HG03439 (cell line): Measurements from ENCODE around the gene SERPIND1.
"Not testable (repeated sequence)": the region's sequence is repeated elsewhere in the genome, so short reads cannot be mapped to it uniquely, and the experiment has no call there.

Experiments used
- ATAC-seq: cut with Tn5 transposase; IDR thresholded peaks from one replicate; pipeline ENCODE4 v1.9.1; 2021; ENCODE audit warnings: mild to moderate bottlenecking, moderate library complexity; ENCODE audit not compliant: unreplicated experiment

The SERPIND1 gene

DNA sequence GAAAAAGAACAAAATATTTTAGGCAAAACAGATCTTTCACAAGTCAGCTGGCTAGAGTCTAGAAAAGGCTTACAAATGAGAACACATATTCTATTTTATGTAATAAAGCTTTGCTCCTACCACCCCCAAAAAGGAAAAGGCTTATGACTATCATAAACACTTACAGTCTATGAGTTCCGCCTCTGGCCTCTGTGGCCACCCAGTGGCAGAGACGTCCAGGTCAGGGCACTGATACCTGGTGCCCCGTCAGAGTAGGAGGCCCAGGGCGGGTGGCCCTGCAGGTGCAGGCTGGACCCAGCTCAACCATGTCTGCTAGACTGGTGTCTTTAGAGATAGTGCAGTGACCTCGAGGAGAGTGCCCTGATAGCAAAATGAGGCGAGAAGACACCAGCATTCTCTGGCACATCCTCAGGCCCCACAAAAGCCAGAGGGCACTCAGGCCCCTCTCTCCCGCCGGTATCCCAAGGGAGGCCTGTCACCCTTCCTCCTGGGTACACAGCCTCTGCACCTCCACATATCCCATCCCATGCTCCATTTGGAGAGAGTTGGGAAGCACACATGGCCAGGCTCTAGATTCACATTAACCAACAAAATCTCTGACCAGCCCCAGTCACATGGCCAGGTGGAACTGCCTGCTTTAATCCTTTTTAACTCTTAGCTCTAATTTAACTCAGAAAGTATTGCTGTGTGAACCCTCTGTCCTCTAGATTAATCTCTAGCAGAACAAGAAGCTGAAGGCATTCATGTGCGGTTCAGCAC is 27.3 kb upstream of the SERPIND1 start:
- no peak for ATAC-seq

- ATAC-seq: no peak
Measured at GRCh38 chr22:20747223-20747622, 26.7 kb upstream of the SERPIND1 start.

DNA sequence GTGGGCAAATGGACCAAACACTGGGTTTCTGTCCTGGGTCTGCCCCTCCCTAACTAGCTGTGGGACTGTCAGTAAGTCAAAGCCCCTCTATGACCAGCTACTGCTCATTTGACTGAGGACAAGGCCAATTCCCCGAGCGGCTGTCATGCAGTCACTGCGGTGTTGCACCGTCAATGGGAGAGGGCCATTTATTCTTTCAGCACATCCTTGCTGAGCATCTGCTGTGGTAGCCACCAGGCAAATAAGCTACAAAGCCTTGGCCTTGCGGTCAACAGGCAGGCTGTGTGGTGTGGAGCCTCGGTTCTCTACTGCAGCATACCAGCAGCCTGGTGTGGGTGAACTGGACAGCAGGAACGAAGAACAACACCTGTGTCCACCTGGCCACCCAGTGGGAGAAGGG is 25.8 kb upstream of the SERPIND1 start:
- ATAC-seq: no peak

DNA sequence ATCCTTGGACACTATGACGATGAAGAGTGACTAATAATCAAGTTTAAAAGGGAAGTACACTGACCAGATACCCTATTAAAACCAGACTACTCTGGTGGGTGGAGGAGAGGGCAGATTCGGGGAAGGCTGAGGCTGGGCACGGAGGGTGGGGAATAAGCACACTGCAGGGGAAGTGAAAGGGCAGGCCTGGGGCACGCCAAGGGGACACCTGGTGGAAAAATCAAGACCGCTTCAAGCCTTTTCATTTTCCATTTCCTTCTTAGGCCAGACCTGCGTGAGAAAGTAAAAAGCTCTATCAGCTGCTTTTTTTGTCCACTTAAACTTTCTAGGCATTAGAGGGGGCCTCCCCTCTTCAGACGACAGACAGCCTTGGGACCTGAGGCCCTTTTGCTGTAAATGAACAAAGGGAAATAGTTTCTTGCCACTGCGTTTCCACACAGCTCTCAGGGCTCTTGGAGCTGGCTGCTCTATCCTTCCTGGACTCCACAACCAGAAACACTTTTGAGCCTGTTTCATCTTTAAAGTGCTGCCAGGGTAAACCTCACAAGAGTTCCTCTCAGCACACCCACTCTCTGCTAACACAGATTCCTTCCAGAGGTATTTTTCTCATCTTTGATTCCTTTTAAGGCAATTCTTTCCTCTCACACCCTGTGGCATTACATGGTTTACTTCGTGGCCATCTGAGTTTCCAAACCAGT is 25.0 kb upstream of the SERPIND1 start:
- ATAC-seq: peak; percentile 61

DNA sequence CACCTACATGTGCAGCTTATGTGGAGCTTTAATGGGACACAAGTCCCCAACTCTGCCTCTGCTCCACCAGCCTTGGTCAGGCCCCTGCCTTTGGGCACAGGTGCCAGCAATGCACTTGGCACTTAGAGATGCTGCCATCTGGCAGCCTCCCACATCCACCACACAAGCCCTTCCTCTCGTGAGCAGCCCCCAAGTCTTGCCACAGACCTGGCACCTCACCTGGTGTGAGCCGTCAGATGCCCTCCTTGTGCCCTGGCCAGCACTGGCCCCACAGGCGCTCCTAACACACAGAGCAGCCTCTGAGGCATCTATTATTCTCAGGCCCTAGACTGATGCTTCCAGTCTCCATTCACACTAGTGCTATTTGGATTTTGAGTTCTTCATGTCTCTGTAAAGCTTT is 24.5 kb upstream of the SERPIND1 start:
- no peak for ATAC-seq

- ATAC-seq: no peak
Measured at GRCh38 chr22:20750461-20751184, 23.3 kb upstream of the SERPIND1 start.

DNA sequence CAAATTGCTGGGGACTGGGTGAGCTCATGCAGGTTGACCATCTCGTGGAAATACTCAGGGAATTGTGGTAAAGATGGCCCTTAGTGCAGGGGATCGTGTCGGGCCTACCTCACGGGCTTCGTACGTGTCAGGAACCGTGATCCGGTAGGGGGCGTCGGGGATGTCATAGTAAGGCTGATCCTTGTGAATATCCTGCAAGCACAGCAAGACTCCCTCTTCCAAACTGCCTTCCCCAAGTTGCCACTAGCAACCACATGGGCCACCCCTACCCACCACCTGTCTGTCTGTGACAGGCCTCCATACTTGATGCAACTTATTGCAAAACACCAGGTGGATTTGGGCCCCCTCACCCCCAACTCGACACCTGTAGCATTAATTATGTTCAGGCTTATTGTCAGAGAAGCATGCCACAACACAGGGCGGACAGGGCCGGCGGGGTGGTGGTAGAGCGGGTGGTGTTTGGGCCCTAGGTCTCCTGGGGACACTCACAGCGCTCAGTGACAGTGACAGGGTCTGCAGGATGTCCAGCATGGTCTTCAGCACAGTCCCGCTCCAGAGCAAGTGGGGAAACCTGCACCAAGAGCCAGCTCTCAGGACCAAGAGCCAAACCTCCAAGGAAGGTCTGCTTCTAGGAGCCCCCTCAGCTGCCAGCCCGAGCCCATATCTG is 22.6 kb upstream of the SERPIND1 start:
- ATAC-seq: no peak

DNA sequence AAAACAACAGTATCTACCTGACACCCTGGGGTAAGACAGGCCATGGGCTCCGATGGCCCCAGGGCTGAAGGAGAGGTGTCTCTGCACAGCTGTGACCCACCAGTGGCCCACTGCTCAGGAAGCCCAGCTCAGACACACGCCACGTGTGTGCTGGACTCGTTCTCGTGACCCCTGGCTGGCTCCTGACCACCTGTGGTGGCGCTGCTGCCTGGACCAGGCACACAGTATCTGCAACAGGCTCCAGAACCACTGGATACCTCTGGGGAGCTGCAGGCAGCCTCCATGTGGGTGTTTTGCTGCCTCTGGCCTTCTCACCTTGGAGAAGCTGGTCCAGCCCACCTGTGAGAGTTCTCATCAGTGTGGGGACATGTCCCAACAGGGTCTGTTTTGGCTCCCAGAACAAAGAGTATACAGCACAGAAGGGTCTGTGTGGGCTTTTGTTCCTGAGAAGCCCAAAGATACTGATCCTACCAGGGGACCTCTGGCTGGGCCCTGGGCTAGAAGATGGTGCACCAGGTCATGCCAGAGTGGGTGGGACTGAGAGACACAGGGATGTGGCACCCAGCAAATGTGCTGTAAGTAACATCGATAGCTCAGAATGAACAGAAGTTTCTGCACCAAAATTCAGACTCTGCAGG is 21.7 kb upstream of the SERPIND1 start:
- no peak for ATAC-seq

DNA sequence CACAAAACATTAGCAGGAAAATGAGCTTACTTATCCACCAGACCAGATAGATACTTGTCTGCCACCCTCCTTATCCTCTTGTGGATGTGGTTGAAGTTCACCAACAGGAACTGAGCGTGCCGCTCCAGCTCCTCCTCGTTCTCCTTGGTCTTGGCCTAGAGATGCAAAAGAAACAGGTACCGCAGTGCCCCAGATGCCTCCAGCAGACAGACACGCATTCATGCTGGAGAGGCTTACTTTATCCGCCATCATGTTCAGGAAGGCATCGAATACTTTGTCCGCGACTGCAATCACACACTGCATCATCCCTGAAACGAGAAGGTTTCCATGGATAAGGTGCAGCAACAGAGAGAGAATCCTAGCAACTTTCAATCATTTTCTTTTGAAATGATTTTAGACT is 21.0 kb upstream of the SERPIND1 start:
- ATAC-seq: no peak

- ATAC-seq: no peak
Measured at GRCh38 chr22:20756846-20757245, 17.1 kb upstream of the SERPIND1 start.

DNA sequence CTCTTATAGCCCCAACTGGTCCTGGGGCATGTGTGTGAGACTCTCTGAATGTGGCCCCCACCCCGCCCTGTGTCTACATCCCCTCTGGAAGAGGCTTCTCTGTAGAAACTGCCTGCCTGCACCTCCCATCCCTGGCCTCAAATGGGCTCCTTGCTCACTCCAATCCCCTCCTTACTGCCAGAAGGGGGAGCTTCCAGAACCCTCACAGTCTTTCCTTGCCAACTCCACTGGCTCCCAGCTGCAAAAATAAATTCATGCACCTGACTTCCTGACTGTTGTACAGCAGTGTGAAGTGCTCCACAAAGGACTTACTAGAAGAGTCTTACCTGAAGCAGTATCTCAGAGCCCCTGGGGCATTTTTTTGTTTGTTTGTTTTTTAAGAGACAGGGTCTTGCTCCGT is 15.2 kb upstream of the SERPIND1 start:
- ATAC-seq: no peak

- no peak for ATAC-seq
Measured at GRCh38 chr22:20760084-20760483, 13.8 kb upstream of the SERPIND1 start.

GRCh38 chr22:20761536-20761935 is 12.4 kb upstream of the SERPIND1 start:
- ATAC-seq: no peak

DNA sequence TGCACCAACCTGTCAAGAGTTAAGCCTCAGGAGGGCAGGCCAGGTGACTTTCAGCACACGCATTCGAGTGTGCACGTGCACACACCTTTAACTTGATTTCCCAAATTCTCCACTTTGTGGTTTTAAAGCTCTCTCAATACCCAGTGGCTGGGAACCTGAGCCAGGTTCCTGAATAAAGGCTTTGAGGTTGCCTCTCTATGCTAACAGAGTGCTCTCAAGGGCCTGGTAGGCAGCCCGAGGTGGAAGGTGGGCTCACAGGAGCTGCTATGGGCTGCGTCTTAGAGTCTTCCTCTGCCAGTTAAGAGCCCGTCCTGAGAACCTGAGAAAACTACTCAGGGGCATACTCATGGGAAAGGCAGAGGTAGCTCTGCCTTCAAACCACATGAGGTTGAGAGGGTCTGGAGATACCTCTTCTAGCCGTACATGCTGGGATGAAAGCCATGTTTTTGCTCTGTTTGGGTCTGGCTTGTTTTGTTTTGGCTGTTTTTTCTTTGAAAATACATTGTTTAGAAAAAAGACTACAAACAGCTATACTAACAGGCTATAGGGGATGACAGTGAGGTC is 11.6 kb upstream of the SERPIND1 start:
- no peak for ATAC-seq

DNA sequence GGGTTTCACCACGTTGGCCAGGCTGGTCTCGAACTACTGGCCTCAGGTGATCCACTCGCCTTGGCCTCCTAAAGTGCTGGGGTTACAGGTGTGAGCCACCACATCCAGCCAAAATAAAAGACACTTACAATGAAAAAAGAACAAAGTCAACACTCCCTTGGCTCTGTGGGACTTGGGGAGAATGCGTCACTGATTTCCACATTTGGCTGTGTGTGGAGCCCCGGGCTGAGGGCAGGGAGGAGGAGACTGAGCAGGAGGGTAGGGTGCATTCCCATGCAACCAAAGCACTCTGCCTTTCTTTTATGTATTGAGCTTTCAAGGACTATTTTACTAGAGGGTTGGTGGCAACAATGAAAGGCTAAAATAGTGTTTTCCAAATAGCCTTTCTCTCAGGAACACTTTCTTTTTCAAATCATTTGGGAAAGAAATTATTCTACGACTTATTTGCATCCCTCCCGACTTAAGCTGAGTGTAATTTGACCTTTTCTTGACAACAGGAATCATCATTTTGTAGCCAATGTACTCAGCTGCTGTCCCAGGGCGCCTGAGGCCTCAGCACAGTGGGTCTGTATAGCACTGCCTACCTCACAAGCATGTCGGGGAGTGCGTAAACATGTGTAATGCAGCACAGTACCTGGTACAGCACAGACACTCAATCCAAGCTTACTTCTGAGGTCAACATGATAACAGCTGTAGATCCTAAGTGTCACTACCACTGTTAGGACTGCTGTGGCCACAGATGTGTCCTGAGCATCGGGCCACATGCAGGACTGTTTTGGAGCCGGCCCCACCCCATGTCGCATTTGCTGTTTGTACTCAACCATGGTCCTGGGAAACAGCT is 10.1 kb upstream of the SERPIND1 start:
- no peak for ATAC-seq

DNA sequence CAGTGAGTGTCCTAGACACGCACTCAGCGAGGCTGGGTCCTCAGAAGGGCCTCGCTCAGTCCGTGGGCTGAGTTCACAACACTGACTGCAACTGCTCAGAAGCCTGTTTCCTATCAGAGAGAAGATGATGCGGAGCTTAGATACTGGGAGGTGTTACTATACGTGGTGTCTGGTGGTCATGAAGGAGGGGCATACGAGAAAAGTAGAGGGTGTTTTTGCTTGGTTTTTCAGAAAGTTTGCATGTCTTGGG is 9.5 kb upstream of the SERPIND1 start:
- ATAC-seq: no peak

- no peak for ATAC-seq
Measured at GRCh38 chr22:20764729-20765128, 9.2 kb upstream of the SERPIND1 start.

- ATAC-seq: no peak
Measured at GRCh38 chr22:20765938-20766337, 8.0 kb upstream of the SERPIND1 start.

DNA sequence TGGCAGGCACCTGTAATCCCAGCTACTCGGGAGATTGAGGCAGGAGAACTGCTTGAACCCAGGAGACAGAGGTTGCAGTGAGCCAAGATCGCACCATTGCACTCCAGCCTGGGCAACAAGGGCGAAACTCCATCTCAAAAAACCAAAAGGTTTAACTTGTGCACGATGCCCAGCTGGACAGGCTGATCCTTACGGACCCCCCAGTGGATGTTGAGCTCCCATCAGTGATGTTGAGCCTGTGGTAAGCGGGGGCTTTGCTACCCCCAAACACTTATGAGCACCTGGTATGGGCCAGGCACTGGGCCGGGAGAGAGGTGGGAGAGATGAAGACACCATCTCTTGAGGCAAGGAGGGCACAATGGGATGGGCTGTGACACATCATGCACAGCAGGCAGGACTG is 7.4 kb upstream of the SERPIND1 start:
- no peak for ATAC-seq

DNA sequence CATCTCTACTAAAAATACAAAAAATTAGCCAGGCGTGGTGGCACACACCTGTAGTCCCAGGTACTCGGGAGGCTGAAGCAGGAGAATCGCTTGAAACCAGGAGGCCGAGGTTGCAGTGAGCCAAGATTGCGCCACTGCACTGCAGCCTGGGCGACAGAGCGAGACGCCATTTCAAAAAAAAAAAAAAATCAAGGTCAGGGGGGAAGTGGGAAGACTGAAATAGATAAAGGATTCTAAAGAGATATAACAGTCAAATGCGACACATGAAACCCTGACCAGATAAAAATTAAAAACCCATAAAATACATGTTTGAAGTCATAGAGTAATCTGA is 4.5 kb upstream of the SERPIND1 start:
- not testable (repeated sequence) for ATAC-seq
